GM06990 (cell line): ENCODE measurements around the gene ART4.

Source experiments
- DNase-seq: peaks from one replicate; pipeline ENCODE4 v3.0.0-alpha.2; 2011; ENCODE audit not compliant: insufficient read length; ENCODE audit errors: extremely low read depth
- H3K27me3 ChIP-seq: replicated peaks from 2 replicates; pipeline ENCODE4 v1.6.0; 2011; ENCODE audit warnings: low read length; ENCODE audit not compliant: control insufficient read depth, insufficient read depth
- H3K36me3 ChIP-seq: 2 replicates; pipeline ENCODE4 v1.5.1; 2011; ENCODE audit warnings: low read length; ENCODE audit not compliant: control insufficient read depth, insufficient read depth
- H3K4me3 ChIP-seq: replicated peaks from 2 replicates; pipeline ENCODE4 v1.5.1; 2011; ENCODE audit warnings: low read depth, mild to moderate bottlenecking, control low read depth, low read length
- TF ChIP-seq, protein P1 (sequence below): IDR thresholded peaks from 2 replicates; pipeline ENCODE4 v1.5.1; 2011; ENCODE audit warnings: low read length, control low read depth, mild to moderate bottlenecking, inconsistent platforms; ENCODE audit not compliant: insufficient read depth, poor library complexity, severe bottlenecking

Gene ART4

DNA sequence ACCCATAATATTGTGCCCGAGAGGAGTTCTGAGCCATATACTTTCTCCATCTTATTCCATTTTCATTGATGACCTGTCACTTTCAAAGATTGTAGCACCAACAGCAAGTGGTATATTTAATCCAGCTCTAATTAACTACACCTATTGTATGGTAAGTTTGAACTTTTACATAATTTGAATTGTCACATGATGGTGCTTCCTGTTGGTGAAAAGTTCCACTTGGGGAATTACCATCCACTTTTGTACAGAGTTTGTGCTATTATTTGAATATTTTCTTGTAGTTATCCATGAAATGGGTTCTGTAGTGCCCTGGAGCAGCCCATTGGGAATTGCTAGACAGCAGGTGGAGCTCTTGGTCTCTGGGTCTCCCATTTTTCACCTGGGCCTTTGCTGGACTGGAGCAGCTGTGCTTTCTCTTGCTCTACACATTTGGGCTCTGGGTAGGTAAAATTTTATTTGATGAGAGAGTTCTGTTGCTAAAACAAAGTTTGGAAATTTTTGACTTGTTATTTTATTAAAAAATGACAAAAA, 32.3 kb downstream of the ART4 start:
- Histone ChIP-seq H3K4me3 (no peak overlapping the region), H3K36me3 (no peaks in the 10 kb centered on the region), H3K27me3 (no peaks in the 10 kb centered on the region)
- TF ChIP-seq, protein P1, sequence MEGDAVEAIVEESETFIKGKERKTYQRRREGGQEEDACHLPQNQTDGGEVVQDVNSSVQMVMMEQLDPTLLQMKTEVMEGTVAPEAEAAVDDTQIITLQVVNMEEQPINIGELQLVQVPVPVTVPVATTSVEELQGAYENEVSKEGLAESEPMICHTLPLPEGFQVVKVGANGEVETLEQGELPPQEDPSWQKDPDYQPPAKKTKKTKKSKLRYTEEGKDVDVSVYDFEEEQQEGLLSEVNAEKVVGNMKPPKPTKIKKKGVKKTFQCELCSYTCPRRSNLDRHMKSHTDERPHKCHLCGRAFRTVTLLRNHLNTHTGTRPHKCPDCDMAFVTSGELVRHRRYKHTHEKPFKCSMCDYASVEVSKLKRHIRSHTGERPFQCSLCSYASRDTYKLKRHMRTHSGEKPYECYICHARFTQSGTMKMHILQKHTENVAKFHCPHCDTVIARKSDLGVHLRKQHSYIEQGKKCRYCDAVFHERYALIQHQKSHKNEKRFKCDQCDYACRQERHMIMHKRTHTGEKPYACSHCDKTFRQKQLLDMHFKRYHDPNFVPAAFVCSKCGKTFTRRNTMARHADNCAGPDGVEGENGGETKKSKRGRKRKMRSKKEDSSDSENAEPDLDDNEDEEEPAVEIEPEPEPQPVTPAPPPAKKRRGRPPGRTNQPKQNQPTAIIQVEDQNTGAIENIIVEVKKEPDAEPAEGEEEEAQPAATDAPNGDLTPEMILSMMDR = peak; percentile 23
- no peak for DNase-seq

DNA sequence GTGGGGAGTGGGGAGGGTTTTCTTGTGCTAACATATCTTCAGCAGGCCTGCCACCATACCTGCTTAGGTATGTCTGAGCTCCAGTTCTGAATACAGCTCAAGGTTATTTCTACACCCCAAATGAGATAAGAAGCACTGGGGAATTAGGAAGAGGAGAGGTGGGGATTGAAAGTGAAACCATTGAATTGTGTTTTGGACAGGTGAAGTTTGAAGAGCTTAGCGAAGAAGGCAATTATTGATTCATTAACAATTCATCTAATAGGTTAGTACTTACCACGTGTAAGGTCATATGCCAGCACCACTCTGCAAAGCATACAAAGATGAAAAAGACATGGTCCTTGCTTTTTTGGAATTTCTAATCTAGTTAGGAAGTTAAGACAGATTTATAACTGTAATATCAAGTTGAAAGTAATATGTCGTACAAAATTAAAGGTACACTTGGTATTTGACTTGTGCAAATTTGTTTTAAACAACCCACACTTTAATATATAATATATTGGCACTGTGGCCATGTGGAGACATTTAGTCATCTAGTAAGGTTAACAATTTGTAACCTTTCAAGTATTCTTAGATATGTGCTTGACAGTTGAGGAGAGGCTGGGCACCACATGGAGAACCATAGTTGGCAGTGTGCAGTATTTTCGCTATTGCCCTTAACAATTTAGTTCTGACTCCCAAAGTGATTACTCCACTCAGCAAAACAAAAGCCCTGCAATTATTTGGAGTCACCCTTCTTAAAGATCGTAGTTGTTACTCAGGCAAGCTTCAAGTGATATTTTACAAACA, 33.0 kb downstream of the ART4 start:
- DNase-seq = no peak
- TF ChIP-seq, protein P1 = no peak
- no peak overlapping the region for H3K4me3 ChIP-seq
- H3K36me3 ChIP-seq = no peaks in the 10 kb centered on the region
- H3K27me3 ChIP-seq = no peaks in the 10 kb centered on the region

GRCh38 chr12:14803830-14804160, 39.5 kb downstream of the ART4 start:
- Histone ChIP-seq H3K27me3 (no peaks in the 10 kb centered on the region), H3K4me3 (peak overlapping the region; percentile 82), H3K36me3 (peaks cover 3% of the 10 kb centered on the region)
- no peak for DNase-seq
- TF ChIP-seq, protein P1 = no peak

DNA sequence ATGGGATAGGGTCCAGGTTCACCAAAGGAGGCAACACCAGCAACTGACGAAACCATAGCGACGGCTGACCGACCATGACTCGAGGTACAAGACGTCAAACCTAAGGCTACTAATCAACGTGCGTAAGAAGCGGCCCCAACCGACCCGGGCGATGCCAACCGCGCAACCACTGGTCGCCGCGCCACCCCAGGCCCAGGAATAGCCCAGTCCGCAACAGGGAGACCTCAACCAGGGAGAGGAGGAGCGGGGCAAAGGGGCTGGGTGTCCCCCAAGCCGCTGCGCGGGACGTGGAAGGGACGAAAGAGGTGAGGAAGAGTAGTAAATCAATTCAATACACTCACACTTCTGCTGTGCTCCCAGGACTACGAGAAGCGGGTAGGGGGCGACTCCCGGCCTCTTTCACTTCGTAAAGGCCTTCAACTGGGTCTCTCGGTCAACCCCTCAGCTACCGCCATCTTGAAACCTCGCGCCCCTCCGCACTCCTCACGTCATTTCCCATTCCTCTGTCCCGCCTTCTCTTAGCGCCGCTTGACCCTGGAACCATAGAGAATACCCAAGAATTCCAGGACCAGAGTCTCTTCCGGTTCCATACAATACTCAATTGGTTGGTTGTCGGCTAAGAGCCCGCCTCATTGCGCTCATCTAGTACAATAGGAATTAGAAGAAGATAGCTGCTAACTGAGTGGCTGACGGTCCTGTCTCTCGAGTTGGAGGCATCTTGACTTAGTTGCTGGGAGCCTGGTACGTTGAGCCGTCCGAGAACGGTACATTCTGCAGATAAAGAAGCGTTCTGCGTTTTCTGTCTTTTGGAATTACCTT, 40.1 kb downstream of the ART4 start, which contains the start of the genes C12orf60 and WBP11:
Gene C12orf60, plus strand, starts transcription at position 660 of the 819 bp plus-strand sequence. CDS start 19,266 bp downstream, outside the sequence.
Gene WBP11, minus strand, starts transcription at position 468 of the 819 bp plus-strand sequence. CDS start 2,095 bp downstream, outside the sequence.
- Histone ChIP-seq H3K36me3 (peaks cover 3% of the 10 kb centered on the region), H3K4me3 (peak within 1 kb of the TSS; percentile 82), H3K27me3 (no peaks in the 10 kb centered on the region)
- peak; percentile 85 for DNase-seq
- TF ChIP-seq, protein P1 = peak; percentile 8

DNA sequence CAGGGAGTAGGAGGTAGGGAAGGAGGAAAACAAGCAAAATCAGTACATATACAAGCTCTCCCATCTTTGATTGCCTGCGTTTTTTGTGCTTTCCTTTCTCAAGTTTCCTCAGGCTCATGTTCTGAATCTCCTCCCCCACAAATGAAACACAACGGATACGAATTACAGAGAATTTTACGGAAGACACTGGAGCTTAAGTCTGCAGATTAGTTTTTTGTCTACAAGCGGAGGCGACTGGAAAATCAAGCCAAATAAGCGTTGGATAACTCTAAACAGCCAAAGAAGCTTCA, 40.7 kb downstream of the ART4 start:
- Histone ChIP-seq H3K4me3 (peak overlapping the region; percentile 82), H3K36me3 (peaks cover 3% of the 10 kb centered on the region), H3K27me3 (no peaks in the 10 kb centered on the region)
- TF ChIP-seq, protein P1 = no peak
- no peak for DNase-seq
